ENCODE data around the gene GRID2IP. TPM values are rescaled to one million over a fixed set of nuclear protein-coding genes. Genes with fewer than 3 reads are reported as not detected.

GRID2IP gene
- total and polyA plus RNA-seq, 2 of the 8 experiments (the other 6 are each of a cell fraction or from before 2014, with no cell fraction given), result 0.80 to 1.3 TPM

DNA sequence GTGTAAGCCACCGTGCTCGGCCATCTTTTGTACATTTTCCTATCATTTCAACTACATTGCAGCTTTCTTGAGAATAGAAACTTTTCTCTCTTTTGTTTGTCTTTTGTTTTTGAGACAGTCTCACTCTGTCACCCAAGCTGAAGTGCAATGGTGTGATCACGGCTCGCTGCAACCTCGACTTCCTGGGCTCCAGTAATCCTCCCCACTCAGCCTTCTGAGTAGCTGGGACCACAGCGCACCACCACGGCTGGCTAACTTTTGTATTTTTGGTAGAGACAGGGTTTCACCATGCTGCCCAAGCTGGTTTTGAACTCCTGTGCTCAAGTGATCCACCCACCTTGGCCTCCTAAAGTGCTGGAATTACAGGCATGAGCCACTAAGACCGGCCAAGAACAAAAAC, 72.2 kb downstream of the GRID2IP start:
- WGBS, 2 experiments (ENCODE audit: extremely low coverage in 1 of 2, insufficient coverage in 1 of 2, insufficient read length in 1 of 2, insufficient replicate concordance in 2 of 2, low coverage in 1 of 2, low lambda C conversion rate in 2 of 2, missing lambda C conversion rate in 1 of 2), result 94% methylated on average over 8 of the region's 8 CpGs; no CpG with 5 or more reads in 1 of the 2 experiments
- TF ChIP-seq POLR2A (IDR thresholded peaks at IDR 0.05; ENCODE audit: control extremely low read depth in 1 of 2, low read depth in 2 of 2, low read length in 2 of 2) (no peak), EGR1 (IDR thresholded peaks at IDR 0.05; ENCODE audit: borderline replicate concordance, low read depth, low read length) (no peak), BACH1 (IDR thresholded peaks at IDR 0.05; ENCODE audit: low read length) (no peak), CHD2 (IDR thresholded peaks at IDR 0.05; ENCODE audit: low read length) (no peak), CHD1 (IDR thresholded peaks at IDR 0.05; ENCODE audit: low read depth, low read length) (no peak), GABPA (IDR thresholded peaks at IDR 0.05; ENCODE audit: borderline replicate concordance, insufficient read depth, low read length) (no peak), TCF12 (IDR thresholded peaks at IDR 0.05; ENCODE audit: low read depth, low read length) (no peak)
- TF ChIP-seq, protein P1, sequence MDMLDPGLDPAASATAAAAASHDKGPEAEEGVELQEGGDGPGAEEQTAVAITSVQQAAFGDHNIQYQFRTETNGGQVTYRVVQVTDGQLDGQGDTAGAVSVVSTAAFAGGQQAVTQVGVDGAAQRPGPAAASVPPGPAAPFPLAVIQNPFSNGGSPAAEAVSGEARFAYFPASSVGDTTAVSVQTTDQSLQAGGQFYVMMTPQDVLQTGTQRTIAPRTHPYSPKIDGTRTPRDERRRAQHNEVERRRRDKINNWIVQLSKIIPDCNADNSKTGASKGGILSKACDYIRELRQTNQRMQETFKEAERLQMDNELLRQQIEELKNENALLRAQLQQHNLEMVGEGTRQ (IDR thresholded peaks at IDR 0.05; ENCODE audit: low read length), result no peak
- TF ChIP-seq, protein P2, sequence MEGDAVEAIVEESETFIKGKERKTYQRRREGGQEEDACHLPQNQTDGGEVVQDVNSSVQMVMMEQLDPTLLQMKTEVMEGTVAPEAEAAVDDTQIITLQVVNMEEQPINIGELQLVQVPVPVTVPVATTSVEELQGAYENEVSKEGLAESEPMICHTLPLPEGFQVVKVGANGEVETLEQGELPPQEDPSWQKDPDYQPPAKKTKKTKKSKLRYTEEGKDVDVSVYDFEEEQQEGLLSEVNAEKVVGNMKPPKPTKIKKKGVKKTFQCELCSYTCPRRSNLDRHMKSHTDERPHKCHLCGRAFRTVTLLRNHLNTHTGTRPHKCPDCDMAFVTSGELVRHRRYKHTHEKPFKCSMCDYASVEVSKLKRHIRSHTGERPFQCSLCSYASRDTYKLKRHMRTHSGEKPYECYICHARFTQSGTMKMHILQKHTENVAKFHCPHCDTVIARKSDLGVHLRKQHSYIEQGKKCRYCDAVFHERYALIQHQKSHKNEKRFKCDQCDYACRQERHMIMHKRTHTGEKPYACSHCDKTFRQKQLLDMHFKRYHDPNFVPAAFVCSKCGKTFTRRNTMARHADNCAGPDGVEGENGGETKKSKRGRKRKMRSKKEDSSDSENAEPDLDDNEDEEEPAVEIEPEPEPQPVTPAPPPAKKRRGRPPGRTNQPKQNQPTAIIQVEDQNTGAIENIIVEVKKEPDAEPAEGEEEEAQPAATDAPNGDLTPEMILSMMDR (IDR thresholded peaks at IDR 0.05; ENCODE audit: control extremely low read depth in 1 of 3, insufficient read depth in 1 of 3, low read depth in 1 of 3, low read length in 3 of 3), result no peak

More for the DNA sequence above, 72.2 kb downstream of the GRID2IP start:
- CTCF ChIA-PET (ENCODE audit: partially characterized antibody), result interaction anchor here (0.6 to 2.5 kb wide), 3 partner anchors 11 to 780 kb away, joined by 3 to 5 read pairs (median 4); no protein-coding TSS in a partner anchor
- Histone ChIP-seq H4K91ac (replicated peaks; ENCODE audit: insufficient read length, low read length) (no peak overlapping the region), H3K18ac (ENCODE audit: extremely low read depth, low read length) (no peak overlapping the region), H3K4me3 (ENCODE audit: extremely low read depth in 1 of 4, insufficient read depth in 2 of 4, low read depth in 3 of 4, low read length in 4 of 4) (no peak overlapping the region), H3K4me2 (ENCODE audit: insufficient read depth in 1 of 2, low read depth in 2 of 2, low read length in 2 of 2) (no peak overlapping the region), H3K23me2 (ENCODE audit: low read depth, low read length) (0 out of 2 replicates have a peak, but pooled peaks cover 3% of the 10 kb centered on the region), H3K14ac (ENCODE audit: insufficient read length) (no peak overlapping the region), H2BK12ac (ENCODE audit: low read depth, low read length) (no peak overlapping the region), H3K27me3 (replicated peaks in 1 of 4; ENCODE audit: control insufficient read depth in 3 of 4, extremely low read depth in 1 of 4, insufficient read depth in 3 of 4, low read length in 3 of 4) (no peaks in the 10 kb centered on the region), H3K4me1 (replicated peaks in 1 of 4; ENCODE audit: control insufficient read depth in 3 of 4, insufficient read depth in 4 of 4, low read length in 3 of 4) (no peaks in the 10 kb centered on the region), H2BK120ac (replicated peaks; ENCODE audit: low read depth, low read length) (no peak overlapping the region), H4K5ac (ENCODE audit: insufficient read length, low read depth, low read length) (no peak overlapping the region), H3K4ac (replicated peaks; ENCODE audit: insufficient read length, low read depth, low read length) (no peak overlapping the region), H2BK5ac (ENCODE audit: low read depth, low read length) (no peak overlapping the region), H3K9me3 (ENCODE audit: insufficient read depth in 2 of 2, low read depth in 1 of 2, low read length in 1 of 2) (no peaks in the 10 kb centered on the region), H3K23ac (ENCODE audit: insufficient read length) (no peak overlapping the region), H2AK5ac (ENCODE audit: low read depth, low read length) (no peak overlapping the region), H4K20me1 (replicated peaks in 1 of 2; ENCODE audit: control insufficient read depth in 1 of 2, insufficient read depth in 2 of 2, low read length in 2 of 2) (peaks cover 8 to 24% of the 10 kb centered on the region in 2 experiments), H4K8ac (ENCODE audit: extremely low read depth, insufficient read depth, low read length) (no peak overlapping the region), H3K56ac (replicated peaks; ENCODE audit: insufficient read length, low read depth, low read length) (no peak overlapping the region), H3K9ac (replicated peaks in 1 of 4; ENCODE audit: extremely low read depth in 1 of 4, low read depth in 3 of 4, low read length in 3 of 4) (no peak overlapping the region), H2BK20ac (ENCODE audit: low read length) (no peak overlapping the region), H2BK15ac (ENCODE audit: low read length) (no peak overlapping the region), H2AFZ (ENCODE audit: low read length) (no peak overlapping the region), H3K79me2 (ENCODE audit: control insufficient read depth in 1 of 2, insufficient read depth in 2 of 2, low read length in 2 of 2) (peaks cover 0 to 87% of the 10 kb centered on the region in 2 experiments; a peak in 3 of 4 replicates), H3K79me1 (ENCODE audit: low read depth, low read length) (peaks cover 5% of the 10 kb centered on the region), H3K36me3 (ENCODE audit: control insufficient read depth in 2 of 4, insufficient read depth in 4 of 4, low read length in 3 of 4) (peaks cover 0 to 9% (median 0%) of the 10 kb centered on the region in 4 experiments; a peak in 3 of 8 replicates), H3K27ac (ENCODE audit: low read depth, low read length) (no peak overlapping the region)
- POLR2A ChIA-PET (ENCODE audit: partially characterized antibody), result interaction anchor here (1.2 to 1.3 kb wide), 2 partner anchors 9 to 37 kb away, joined by 3 read pairs; no protein-coding TSS in a partner anchor
- no peak for DNase-seq (ENCODE audit: low read depth in 1 of 2, low spot score in 2 of 2)
- FAIRE-seq, result no peak
